Measurements from ENCODE around the gene KISS1R.

Gene KISS1R

DNA sequence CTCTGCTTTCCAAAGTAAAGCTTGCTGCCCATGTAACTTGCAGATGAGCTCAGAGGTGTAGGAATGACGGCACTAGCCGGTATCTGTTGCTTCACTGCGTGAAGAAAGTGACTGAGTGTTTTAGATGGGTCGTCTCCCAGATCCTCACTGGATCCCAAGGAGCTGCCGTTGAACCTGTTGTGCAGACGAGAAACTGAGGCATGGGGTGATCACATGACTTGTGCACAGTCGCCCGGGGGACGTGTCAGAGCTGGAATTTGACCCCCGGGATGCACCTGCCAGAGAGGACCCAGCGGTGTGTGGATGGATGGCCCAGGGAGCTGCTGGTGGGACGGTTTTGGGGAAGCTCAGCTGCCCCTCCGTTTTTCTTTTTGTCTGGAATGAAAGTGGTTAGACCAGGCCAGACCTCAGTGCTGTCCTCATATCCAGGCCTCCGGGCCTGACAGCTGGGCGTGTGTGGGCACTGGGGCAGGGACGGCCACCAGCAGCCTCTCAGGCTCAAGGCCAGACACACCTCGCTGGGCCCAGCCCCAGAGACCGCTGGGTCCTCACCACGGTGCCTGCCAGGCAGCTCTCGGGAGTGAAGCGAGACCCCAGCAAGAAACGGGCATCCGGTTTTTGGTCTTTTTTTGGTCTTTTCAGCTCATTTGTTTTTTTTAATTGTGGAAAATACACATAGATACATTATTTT is 21.2 kb downstream of the KISS1R start:
- DNase-seq (ENCODE audit: low read depth, low spot score): no peak

DNA sequence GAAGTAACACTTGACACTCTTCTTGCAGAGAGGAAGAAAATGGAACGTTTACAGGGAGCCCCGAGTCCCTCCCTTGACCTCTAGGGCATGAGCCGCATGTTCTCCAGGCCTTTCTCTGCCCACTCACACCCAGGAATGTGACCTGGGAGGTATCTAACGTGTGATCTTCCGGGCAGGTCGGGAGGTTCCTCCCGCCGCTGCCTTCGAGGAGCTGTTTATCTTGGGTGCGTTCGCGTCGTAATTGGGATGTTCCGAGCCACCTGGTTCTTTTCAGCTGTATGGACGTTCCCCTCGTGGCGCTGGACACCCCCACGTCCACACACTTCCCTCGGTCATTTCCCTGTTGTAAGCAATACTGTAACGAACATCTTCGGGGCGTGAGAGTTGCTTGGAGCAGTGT is 22.3 kb downstream of the KISS1R start:
- no peak for DNase-seq (ENCODE audit: low read depth, low spot score)

DNA sequence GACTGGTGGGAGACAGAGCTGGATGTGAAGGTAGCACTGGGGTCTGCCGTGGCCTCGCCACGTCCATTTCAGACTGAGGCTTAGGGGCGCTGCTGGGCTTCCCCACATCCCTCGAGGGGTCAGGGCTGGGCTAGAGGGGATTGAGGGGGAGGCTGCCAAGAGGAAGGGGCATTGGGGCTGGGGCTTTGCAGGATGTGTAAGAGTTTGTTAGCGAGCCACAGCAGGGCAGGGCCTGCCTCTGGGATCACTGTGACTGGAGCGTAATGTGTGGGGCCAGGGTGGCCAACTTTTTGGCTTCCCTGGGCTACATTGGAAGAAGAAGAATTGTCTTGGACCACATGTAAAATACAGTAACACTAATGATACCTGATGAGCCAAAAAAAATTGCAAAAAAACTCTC is 22.8 kb downstream of the KISS1R start:
- DNase-seq (ENCODE audit: low read depth, low spot score): no peak

DNA sequence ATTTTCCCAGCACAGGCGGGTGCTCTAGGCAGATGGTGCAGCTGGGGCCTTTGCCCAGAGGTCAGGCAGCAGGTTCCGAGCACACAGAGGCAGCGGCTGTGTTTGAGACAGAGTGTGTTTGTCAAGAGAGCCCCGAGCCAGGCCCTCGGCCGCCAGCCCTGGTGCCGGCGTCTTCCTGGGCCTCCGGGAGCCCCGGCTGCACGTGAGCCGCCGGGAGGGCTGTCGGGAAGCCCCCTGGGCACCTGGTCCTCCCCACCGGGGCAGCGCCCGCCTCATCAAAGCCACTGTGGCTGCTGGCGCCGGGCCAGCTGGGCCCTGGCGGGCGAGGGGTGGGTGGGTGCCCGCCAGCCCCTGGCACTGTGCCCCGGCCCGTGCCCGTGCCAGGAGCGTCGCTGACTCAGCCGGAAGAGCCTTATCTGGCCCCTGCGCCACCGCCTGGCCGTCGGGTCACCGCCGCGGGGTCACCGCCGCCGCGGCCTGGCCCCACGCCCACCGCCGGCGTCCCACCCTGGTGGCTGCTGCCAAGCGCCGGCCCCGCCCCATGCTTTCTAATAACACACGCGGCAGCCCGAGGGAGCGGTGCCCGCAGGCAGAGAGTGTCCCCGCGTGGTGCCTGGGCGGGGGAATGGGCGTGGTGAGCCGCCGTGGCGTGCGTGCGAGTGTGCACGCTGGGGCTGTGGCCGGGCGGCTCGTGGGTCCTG is 23.6 kb downstream of the KISS1R start:
- DNase-seq (ENCODE audit: low read depth, low spot score): no peak

DNA sequence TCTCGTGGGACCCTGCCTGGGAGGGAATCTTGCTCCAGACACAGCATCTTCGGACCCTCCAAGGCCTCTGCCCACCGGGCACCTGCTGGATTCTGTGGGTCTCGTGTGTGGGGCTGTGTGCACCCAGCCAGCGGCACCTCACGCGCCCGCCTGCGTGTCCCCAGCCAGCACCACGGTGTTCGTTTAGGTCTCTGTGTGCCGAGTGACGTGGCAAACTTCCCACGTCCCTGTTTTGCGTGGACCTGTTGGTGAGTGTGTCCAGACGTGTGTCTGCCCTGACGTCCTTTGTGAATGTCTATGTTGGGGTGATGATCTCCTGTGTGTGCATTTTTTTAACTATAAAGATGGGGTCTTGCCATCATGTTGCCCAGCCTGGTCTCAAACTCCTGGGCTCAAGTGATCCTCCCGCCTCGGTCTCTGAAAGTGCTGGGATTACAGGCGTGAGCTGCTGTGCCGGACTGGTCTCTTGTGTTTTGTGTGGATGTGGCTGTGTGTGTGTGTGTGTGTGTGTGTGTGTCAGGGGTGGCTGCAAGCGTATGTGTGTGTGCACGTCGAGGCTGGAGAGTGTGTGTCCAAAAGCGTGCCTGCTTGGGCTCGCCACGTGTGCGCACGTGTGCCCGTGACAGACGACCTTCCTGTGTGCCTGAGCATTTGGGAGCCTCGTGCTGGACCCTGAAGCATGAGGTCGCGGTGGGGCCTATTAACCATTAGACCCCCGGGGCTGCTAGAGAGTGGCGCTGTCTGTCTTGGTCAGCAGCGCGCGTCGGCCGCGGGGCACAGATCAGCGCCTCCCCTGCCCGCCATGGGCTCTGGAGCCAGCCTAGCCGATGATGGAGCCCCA is 24.4 kb downstream of the KISS1R start:
- no peak for DNase-seq (ENCODE audit: low read depth, low spot score)

DNA sequence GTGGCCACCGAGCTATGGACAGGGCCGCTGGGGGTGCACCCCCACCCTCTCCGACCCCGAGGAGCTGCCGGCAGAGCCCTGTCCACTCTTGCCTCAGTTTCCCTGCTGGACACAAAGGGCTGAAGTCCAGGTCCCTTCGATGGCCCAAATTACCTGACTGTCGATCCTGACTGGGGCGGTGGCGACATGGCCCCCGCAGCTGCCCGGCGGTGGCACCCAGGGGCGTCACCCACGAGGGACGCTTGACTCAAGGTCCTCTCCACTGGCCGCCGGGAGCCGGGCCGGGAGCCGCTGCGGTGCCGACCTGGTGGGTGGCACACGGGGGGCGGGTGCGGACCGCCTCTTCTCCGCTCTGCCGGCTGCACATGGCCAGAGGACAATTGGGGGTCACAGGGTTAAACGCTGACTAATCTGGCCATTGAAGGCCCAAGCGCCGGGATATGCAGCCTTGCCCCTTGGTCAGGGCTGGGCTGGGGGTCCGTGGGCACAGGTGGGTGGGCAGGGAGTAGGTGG is 25.1 kb downstream of the KISS1R start:
- no peak for DNase-seq (ENCODE audit: low read depth, low spot score)

DNA sequence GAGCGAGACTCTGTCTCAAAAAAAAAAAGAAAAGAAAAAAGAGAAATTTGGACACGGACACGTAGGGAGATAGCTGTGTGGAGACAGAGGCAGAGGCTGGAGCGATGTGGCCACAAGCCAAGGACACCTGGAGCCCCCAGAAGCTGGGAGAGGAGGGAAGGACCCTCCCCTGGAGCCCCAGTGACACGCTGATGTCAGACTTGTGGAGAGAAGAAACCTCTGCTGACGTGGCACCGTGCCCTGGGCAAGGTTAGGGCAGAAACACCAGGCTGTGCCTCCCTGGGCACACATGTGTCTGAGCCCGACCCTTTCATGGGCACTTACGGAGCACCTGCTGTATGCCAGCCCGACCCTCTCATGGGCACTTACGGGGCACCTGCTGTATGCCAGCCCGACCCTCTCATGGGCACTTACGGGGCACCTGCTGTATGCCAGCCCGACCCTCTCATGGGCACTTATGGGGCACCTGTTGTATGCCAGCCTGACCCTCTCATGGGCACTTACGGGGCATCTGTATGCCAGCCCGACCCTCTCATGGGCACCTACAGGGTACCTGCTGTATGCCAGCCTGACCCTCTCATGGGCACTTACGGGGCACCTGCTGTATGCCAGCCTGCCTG is 26.5 kb downstream of the KISS1R start:
- no peak for DNase-seq (ENCODE audit: low read depth, low spot score)

DNA sequence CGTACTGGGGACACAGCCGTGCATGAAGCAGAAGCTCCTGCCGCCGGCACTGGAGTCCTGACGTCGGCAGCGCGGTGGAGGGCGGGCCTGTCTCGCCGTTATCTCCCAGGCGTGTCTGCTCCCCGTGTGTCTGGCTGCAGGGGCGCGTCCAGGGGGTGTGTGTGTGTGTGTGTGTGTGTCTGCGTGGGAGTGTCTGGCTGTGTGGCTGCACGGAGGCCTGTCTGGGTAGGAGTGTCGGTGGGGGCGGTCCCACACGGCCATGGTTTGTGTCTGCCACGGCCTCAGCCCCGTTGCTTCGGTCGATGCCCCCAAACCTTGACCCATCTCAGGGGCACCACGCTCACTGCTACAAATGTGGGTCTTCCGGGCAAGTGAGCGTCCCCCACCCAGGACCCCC is 27.0 kb downstream of the KISS1R start:
- no peak for DNase-seq (ENCODE audit: low read depth, low spot score)

DNA sequence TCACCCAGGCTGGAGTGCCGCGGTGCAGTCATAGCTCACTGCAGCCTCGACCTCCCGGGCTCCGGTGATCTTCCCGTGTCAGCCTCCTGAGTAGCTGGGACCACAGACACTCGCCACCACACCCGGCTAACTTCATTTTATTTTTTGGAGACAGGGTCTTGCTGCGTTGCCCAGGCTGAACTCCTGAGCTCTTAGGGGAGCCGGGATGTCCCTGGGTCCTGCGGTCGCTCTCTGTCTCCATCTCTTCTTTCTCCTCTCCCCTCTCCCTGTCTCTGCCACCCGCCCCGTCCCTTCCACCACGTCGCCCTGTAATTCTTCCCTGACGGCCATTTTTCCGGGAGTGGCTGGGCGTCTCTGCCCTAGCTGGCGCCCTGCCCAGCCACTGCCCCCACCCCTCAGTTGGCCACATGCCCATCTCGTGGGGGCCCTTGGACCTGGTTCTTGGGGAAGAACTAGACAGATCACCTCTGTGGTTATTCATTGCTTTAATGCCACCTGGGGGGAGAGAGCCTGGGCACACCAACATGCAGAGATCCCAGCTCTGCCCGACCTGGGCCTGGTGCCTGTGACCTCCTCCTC is 27.6 kb downstream of the KISS1R start:
- DNase-seq (ENCODE audit: low read depth, low spot score): no peak

DNA sequence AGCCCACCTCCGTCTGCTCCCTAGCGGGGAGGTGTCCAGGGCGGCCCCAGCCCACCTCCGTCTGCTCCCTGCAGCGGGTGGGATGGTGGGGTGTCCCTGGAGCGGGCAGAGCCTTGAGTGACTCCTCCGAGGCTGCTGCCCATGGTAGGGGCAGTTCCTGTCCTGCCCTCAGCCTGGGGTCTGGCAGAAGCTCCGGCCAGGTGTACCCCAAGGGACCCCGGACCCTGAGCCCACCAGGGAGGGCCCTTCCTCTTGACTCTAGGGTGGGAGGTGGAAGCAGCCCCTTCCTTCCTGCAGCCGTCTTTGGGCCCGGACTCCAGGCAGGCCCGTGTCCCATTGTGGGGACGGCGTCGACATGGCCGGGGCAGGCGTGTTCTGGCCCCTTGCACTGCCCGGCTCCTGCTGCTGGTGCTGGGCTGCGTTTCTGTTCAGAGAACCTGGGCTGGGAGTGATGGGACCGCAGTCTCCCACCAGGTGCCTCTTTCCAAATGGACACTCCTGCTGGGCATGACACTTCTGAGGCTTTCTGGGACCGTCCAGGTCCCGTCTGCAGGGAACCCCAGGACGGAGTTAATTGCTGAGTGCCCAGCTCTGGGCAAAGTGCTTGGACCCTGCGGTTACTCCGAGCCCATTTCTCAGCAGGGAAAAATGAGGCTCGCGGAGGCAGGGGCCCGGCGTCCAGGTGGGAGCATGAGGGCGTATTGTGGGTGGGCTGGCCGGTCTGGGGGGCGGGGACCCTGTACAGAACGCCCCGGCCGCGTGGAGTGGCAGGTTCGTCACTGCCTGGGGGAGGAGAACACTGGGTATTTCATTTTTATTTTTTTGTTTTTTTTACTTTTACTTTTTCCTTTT is 28.5 kb downstream of the KISS1R start:
- DNase-seq (ENCODE audit: low read depth, low spot score): no peak

DNA sequence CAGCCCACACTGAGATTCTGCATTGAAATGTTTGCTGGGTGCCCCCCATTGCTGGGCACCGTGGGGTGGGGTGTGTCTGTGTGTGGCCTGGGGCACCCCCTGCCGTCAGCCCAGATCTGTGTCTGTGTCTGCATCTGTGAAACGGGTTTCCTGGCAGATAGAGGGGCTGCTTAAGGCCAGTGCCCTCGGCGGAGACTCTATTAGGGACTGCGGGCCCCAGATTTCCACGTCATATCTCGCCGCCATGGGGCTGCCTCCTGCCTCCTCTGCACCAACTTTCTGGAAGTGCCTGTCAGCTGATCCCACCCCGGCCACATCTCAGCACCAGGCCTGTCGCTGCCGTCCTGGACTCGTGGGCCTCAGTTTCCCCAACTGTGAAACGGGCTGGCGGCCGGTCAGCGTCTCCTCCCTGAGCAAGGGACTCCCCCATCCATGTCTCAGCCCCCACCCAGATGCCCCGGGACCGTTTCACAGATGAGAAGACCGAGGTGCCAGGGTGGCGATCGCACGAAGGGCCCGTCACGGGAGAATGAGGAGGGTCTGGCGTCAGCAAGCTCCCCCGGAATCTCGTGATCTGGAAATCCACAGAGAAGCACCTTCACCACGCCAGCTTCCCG is 30.1 kb downstream of the KISS1R start:
- DNase-seq (ENCODE audit: low read depth, low spot score): no peak

DNA sequence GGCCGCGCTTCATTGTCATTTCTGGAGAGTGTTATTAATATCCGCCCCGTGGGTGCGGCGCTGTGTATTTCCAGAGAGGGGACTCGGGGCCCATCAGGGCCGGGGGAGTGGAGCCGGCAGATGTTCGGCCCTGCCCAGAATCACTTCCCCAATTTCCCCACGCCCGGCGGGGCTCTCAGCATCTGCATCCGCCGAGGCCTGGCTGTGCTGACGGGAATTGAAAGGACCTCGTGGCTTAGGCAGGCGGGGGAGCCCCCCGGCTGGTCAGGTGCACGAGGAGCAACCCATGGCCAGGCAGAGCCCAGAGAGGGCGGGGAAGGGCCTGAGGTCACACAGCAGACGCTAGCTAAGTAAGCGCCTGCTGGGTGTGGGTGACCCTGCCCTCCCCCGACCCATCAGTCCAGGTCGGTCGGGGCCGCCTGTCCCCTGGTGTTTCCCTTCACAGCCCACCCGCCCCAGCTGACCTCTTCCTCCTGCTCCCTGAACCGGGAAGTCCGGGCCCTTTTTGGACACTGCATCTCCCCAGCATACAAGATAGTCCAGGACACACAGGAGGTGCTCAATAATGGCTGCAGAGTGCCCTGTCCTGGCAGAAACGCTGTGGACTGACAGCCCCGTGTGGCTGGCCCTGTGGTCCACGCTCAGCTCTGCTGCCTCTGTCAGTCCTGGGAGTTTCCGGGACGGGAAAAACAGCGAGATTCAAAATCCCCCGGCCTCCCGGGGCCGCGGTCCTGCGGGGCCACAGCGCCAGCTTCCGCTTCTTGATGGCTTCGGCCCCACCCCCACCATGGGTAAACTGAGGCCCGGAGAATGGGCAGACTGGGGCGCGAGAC is 30.8 kb downstream of the KISS1R start:
- DNase-seq (ENCODE audit: low read depth, low spot score): no peak

DNA sequence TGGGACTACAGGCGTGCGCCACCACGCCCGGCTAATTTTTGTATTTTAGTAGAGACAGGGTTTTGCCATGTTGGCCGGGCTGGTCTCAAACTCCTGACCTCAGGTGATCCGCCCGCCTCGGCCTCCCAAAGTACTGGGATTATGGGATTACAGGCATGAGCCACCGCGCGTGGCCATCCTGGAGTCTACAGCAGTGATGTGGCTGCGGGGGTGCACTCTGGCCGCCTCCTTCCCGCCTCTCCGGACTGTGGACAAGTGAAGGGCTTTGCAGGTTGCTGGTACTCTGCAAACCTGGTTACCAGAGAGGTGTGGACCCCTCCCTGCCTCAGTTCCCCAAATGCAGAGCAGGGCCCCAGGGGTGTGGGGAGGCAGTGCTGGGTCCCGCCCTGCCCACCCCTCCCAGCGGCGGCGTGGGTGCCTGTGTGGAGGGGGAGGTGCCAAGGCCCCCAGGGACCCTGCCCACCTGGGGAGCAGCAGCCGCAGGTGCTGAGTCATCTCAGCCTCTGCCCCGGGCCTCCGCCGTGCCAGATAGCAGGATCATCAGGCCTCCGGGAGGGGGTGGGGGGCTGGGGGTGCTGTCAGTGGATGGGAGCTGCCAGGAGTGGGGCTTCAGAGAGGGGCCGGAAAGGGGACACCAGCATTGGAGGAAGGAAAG is 31.8 kb downstream of the KISS1R start:
- no peak for DNase-seq (ENCODE audit: low read depth, low spot score)

DNA sequence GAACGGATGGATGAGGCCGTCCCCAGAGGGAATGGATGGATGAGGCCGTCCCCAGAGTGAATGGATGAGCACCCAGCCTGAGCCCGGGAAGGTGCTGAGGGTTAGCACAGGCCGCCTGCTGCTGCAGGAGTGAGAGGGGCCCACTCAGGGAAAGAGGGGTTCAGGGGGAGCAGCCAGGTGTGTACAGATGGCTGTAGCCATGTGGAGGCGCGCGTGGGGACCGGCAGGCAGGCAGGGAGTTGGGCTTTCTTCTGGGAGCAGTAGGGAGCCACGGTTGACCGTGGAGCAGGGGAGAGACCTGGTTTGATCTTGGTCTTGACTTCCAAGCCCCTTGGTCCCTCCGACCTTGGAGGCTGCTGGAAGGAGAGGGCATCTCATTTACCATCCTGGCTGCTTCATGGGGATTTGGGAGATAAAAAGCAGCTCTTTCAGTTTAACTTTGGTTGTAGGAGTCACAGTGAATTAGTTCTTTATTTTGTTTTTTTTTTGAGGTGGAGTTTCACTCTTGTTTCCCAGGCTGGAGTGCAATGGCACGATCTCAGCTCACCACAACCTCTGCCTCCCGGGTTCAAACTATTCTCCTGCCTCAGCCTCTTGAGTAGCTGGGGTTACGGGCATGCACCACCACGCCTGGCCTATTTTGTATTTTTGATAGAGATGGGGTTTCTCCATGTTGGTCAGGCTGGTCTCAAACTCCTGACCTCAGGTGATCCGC is 33.4 kb downstream of the KISS1R start:
- DNase-seq (ENCODE audit: low read depth, low spot score): no peak

DNA sequence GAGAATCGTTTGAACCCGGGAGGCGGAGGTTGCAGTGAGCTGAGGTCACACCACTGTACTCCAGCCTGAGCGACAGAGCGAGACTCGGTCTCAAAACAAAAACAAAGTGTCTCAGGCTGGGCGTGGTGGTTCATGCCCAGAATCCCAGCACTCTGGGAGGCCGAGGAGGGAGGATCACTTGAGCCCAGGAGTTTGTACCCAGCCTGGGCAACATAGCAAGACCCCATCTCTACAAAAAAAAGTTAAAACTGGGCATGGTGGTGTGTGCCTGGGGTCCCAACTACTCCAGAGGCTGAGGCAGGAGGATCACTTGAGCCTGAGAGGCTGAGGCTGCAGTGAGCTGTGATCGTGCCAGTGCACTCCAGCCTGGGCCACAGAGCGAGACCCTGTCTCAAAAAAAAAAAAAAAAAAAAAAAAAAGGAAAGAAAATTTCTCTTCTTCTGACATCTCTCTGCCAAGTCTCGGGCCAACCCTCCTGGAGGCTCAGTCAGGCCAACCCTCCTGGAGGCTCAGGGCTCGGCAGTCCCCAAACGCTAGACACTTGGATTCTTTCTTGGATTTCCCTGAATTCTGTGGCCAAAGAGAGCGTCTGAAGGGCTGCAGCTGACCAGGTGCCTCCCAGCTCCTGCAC is 35.0 kb downstream of the KISS1R start:
- no peak for DNase-seq (ENCODE audit: low read depth, low spot score)

DNA sequence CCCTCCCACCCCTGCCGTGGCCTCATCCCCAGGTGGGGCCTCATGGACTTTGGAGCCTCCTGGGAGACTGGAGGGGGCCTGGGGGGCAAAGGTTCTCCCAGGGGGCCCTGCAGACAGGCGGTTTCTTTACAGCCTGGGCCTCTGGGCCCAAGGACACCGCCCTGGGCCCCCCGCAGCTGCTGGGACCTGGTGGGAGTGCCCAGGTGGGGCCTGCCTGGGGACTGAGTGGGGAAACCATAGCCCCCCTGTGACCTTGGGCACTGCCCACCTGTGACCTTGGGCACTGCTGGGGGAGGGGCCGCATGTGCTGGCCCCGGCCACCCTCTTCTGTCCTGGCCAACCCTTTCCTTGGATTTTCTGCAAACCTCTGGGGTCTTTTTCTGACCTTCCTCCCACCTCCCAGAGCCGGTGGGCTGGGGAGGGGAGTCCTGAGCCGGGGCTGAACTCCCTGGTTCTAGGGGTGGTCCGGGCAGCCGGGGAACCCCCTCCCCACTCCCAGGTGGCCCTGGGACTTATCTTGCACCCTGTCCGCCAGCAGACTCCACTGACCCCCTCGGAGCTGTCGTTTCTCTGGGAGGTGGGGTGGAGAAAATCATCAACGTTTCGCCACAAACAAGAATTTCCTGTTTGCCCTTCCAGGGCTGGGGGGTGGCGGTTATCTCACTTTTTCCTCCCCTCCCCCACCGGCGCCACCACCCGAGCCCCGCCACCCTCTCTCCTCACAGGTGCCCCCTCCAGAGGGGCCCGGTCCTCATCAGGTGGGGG is 35.7 kb downstream of the KISS1R start:
- DNase-seq (ENCODE audit: low read depth, low spot score): no peak
